ENCODE results near the gene UBTD2. TPM values are rescaled to one million over a fixed set of nuclear protein-coding genes. Genes with fewer than 3 reads are reported as not detected.

UBTD2 gene
- total RNA-seq, 1 donor from 2014 or later, result 72.7 TPM

GRCh38 chr5:172267943-172268342 lies 15.6 kb downstream of the UBTD2 start:
- peaks cover 16% of the 10 kb centered on the region for H3K4me1 Mint-ChIP-seq (ENCODE audit: low read depth)
- peaks cover 14% of the 10 kb centered on the region for H3K36me3 Mint-ChIP-seq (ENCODE audit: insufficient read depth)
- H3K27me3 Mint-ChIP-seq, result no peaks in the 10 kb centered on the region
- H3K4me3 Mint-ChIP-seq (ENCODE audit: low read depth), result no peak overlapping the region
- TF ChIP-seq, protein P1, sequence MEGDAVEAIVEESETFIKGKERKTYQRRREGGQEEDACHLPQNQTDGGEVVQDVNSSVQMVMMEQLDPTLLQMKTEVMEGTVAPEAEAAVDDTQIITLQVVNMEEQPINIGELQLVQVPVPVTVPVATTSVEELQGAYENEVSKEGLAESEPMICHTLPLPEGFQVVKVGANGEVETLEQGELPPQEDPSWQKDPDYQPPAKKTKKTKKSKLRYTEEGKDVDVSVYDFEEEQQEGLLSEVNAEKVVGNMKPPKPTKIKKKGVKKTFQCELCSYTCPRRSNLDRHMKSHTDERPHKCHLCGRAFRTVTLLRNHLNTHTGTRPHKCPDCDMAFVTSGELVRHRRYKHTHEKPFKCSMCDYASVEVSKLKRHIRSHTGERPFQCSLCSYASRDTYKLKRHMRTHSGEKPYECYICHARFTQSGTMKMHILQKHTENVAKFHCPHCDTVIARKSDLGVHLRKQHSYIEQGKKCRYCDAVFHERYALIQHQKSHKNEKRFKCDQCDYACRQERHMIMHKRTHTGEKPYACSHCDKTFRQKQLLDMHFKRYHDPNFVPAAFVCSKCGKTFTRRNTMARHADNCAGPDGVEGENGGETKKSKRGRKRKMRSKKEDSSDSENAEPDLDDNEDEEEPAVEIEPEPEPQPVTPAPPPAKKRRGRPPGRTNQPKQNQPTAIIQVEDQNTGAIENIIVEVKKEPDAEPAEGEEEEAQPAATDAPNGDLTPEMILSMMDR (IDR thresholded peaks at IDR 0.05; ENCODE audit: unreplicated experiment), result no peak
- no peaks in the 10 kb centered on the region for H3K9me3 Mint-ChIP-seq (ENCODE audit: low read depth)
- no peak overlapping the region for H3K27ac Mint-ChIP-seq
- no peak for DNase-seq (ENCODE audit: low spot score, unreplicated experiment)

DNA sequence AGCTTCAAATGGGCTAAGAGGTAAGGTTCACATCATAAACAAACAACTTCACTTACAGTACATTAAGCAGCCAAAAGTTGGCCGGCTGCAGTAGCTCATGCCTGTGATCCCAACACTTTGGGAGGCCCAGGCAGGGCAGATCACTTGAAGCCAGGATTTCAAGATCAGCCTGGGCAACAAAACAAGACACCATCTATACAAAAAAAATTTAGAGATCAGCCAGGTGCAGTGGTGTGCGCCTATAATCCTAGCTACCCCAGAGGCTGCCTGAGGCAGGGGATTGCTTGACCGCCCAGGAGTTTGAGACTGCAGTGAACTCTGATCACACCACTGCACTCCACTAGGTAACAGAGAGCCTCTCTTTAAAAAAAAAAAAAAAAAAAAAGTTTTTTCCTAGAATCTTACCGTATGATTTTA lies 16.9 kb downstream of the UBTD2 start:
- Mint-ChIP-seq H3K4me3 (ENCODE audit: low read depth) (no peak overlapping the region), H3K4me1 (ENCODE audit: low read depth) (peaks cover 10% of the 10 kb centered on the region), H3K27me3 (no peaks in the 10 kb centered on the region), H3K9me3 (ENCODE audit: low read depth) (no peaks in the 10 kb centered on the region), H3K27ac (peak overlapping the region; percentile 76), H3K36me3 (ENCODE audit: insufficient read depth) (peaks cover 14% of the 10 kb centered on the region)
- no peak for DNase-seq (ENCODE audit: low spot score, unreplicated experiment)
- TF ChIP-seq, protein P1 (IDR thresholded peaks at IDR 0.05; ENCODE audit: unreplicated experiment), result no peak

- Mint-ChIP-seq H3K9me3 (ENCODE audit: low read depth) (no peaks in the 10 kb centered on the region), H3K4me1 (ENCODE audit: low read depth) (peaks cover 11% of the 10 kb centered on the region), H3K4me3 (ENCODE audit: low read depth) (no peak overlapping the region), H3K36me3 (ENCODE audit: insufficient read depth) (peaks cover 14% of the 10 kb centered on the region), H3K27ac (peak overlapping the region; percentile 76), H3K27me3 (no peaks in the 10 kb centered on the region)
- DNase-seq (ENCODE audit: low spot score, unreplicated experiment), result no peak
- TF ChIP-seq, protein P1 (IDR thresholded peaks at IDR 0.05; ENCODE audit: unreplicated experiment), result no peak
These were observed 17.4 kb downstream of the UBTD2 start for GRCh38 chr5:172266071-172266675.

DNA sequence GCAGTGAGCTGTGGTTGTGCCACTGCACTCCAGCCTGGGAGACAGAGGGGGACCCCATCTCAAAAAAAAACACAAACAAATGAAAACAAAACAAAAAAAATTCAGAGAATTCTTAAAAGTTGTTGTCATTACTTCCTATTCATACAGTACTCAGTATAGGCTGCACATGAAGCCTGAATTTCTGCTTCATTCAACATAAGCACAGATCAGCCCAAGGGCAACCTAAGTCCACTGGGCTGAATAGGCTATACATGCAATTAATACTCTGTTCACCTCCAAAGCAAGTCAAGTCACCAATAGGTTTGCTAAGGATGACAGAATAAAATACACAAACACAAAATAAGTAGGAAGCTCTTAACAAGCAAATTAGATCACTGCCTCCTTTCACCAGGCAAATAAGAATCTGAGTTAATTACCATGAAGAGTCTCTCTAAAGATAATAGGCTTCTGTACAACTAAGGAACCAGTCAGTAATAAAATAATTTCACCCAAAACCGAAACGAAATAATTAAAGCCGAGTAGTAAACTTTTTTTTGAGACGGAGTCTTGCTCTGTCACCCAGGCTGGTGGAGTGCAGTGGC lies 18.7 kb downstream of the UBTD2 start:
- H3K36me3 Mint-ChIP-seq (ENCODE audit: insufficient read depth), result peaks cover 20% of the 10 kb centered on the region
- H3K4me1 Mint-ChIP-seq (ENCODE audit: low read depth), result peaks cover 17% of the 10 kb centered on the region
- H3K27me3 Mint-ChIP-seq, result no peaks in the 10 kb centered on the region
- H3K9me3 Mint-ChIP-seq (ENCODE audit: low read depth), result no peaks in the 10 kb centered on the region
- H3K27ac Mint-ChIP-seq, result peak overlapping the region; percentile 16
- TF ChIP-seq, protein P1 (IDR thresholded peaks at IDR 0.05; ENCODE audit: unreplicated experiment), result no peak
- no peak overlapping the region for H3K4me3 Mint-ChIP-seq (ENCODE audit: low read depth)
- DNase-seq (ENCODE audit: low spot score, unreplicated experiment), result no peak

GRCh38 chr5:172255444-172255843 lies 28.1 kb downstream of the UBTD2 start:
- H3K27me3 Mint-ChIP-seq, result no peaks in the 10 kb centered on the region
- TF ChIP-seq, protein P1 (IDR thresholded peaks at IDR 0.05; ENCODE audit: unreplicated experiment), result no peak
- no peak overlapping the region for H3K27ac Mint-ChIP-seq
- DNase-seq (ENCODE audit: low spot score, unreplicated experiment), result no peak
- H3K4me1 Mint-ChIP-seq (ENCODE audit: low read depth), result peaks cover 2% of the 10 kb centered on the region
- H3K9me3 Mint-ChIP-seq (ENCODE audit: low read depth), result peaks cover 33% of the 10 kb centered on the region
- no peak overlapping the region for H3K4me3 Mint-ChIP-seq (ENCODE audit: low read depth)
- peaks cover 65% of the 10 kb centered on the region for H3K36me3 Mint-ChIP-seq (ENCODE audit: insufficient read depth)
